GM13976 (cell line): Measurements from ENCODE around the gene SCGB1D1.

Source experiments
- DNase-seq: peaks from one replicate; pipeline ENCODE4 v3.0.0; 2012; ENCODE audit warnings: low spot score
- CTCF ChIP-seq: IDR thresholded peaks from 2 replicates; pipeline ENCODE4 v1.5.1; 2012; ENCODE audit warnings: borderline replicate concordance, mild to moderate bottlenecking; ENCODE audit not compliant: insufficient read depth; ENCODE audit errors: extremely low read depth, missing control alignments, control extremely low read depth
- in situ Hi-C: fragments of 300-500 bp; cut with MboI; formaldehyde crosslinking; loops from one replicate; pipeline ENCODE4 v1.12.0; 2022; ENCODE audit warnings: low sequenced_read_pairs, mixed read lengths, inconsistent platforms; ENCODE audit not compliant: unreplicated experiment

SCGB1D1 gene

GRCh38 chr11:62190011-62190410, at the start of gene SCGB1D1:
TSS of gene SCGB1D1 (plus strand) at chr11:62190216. CDS start at chr11:62190285, 69 bp downstream.
- in situ Hi-C loops, result no loop called here
- DNase-seq, result no peak

GRCh38 chr11:62140304-62141110, 49.5 kb upstream of the SCGB1D1 start:
- no peak for TF ChIP-seq CTCF
- no peak for DNase-seq
- in situ Hi-C loops, result no loop called here

More at GRCh38 chr11:62190011-62190410, at the start of gene SCGB1D1:
- TF ChIP-seq CTCF, result no peak

- DNase-seq, result no peak
- in situ Hi-C loops, result no loop called here
- no peak for TF ChIP-seq CTCF
These were observed 48.6 kb upstream of the SCGB1D1 start for GRCh38 chr11:62141111-62142042.

- in situ Hi-C loops, result no loop called here
- no peak for DNase-seq
- TF ChIP-seq CTCF, result no peak
These were observed 48.0 kb upstream of the SCGB1D1 start for GRCh38 chr11:62142043-62142375.

- in situ Hi-C loops, result no loop called here
- no peak for TF ChIP-seq CTCF
These were observed 47.1 kb upstream of the SCGB1D1 start for GRCh38 chr11:62142921-62143320.

GRCh38 chr11:62143727-62144126, 46.3 kb upstream of the SCGB1D1 start:
- DNase-seq, result no peak
- in situ Hi-C loops, result no loop called here
- TF ChIP-seq CTCF, result no peak

More at GRCh38 chr11:62142921-62143320, 47.1 kb upstream of the SCGB1D1 start:
- DNase-seq, result no peak
